K562 (cell line): ENCODE results near the gene CNPY4. TPM values are rescaled to one million over a fixed set of nuclear protein-coding genes. Genes with fewer than 3 reads are reported as not detected.

Source experiments
- BCLAF1 ChIP-seq, 2 experiments: fragments of 450-650 bp in 1 of 2; IDR thresholded peaks; 2 replicates each; pipeline ENCODE4 v1.6.1; 2011 to 2017; ENCODE audit warnings: low read depth in 2 of 2, antibody characterized with exemption in 1 of 2, borderline replicate concordance in 1 of 2, low read length in 1 of 2, mild to moderate bottlenecking in 1 of 2, mixed read lengths in 1 of 2; ENCODE audit not compliant: control insufficient read depth in 1 of 2
- CCAR2 ChIP-seq: fragments of 200-400 bp; formaldehyde crosslinking; IDR thresholded peaks from 2 replicates; pipeline ENCODE4 v1.6.1; 2017; ENCODE audit warnings: mild to moderate bottlenecking, low read depth, low read length
- GABPB2 ChIP-seq: fragments of 250-450 bp; sonication (Bioruptor Pico); conservative IDR thresholded peaks from 2 replicates; pipeline ENCODE4 v1.5.1; 2021; ENCODE audit warnings: mild to moderate bottlenecking
- HNRNPK ChIP-seq: fragments of 200-400 bp; formaldehyde crosslinking; IDR thresholded peaks from one replicate; pipeline ENCODE4 v1.6.1; 2018; ENCODE audit warnings: mild to moderate bottlenecking, low read depth, low read length; ENCODE audit not compliant: poor library complexity, severe bottlenecking
- KLF10 ChIP-seq: fragments of 250-450 bp; sonication (Bioruptor Pico); IDR thresholded peaks from 2 replicates; pipeline ENCODE4 v1.6.1; 2021; ENCODE audit warnings: matching md5 sums
- L3MBTL2 ChIP-seq: fragments of 450-650 bp; IDR thresholded peaks from 2 replicates; pipeline ENCODE4 v1.6.1; 2016; ENCODE audit warnings: mild to moderate bottlenecking, moderate library complexity
- MXD1 ChIP-seq: fragments of 250-450 bp; sonication (Bioruptor Pico); IDR thresholded peaks from 2 replicates; pipeline ENCODE4 v1.8.0; 2021; ENCODE audit warnings: borderline replicate concordance, mild to moderate bottlenecking, moderate library complexity; ENCODE audit not compliant: poor library complexity, severe bottlenecking
- RBBP5 ChIP-seq: fragments of 200-600 bp; sonication (generic); IDR thresholded peaks from 2 replicates; pipeline ENCODE4 v1.6.1; 2012; ENCODE audit warnings: borderline replicate concordance, mild to moderate bottlenecking, low read length, control low read depth, inconsistent platforms; ENCODE audit not compliant: insufficient read depth, poor library complexity, severe bottlenecking
- STAG1 ChIP-seq: sonication (generic); formaldehyde crosslinking; IDR thresholded peaks from 2 replicates; pipeline ENCODE4 v1.5.0; 2020; ENCODE audit warnings: missing genetic modification reagents, borderline replicate concordance
- SUPT5H ChIP-seq: fragments of 450-650 bp; IDR thresholded peaks from 2 replicates; pipeline ENCODE4 v1.6.1; 2016
- ZBTB34 ChIP-seq: fragments of 250-450 bp; sonication (Bioruptor Pico); IDR thresholded peaks from 2 replicates; pipeline ENCODE4 v1.8.0; 2021; ENCODE audit warnings: mild to moderate bottlenecking, moderate library complexity
- ZNF253 ChIP-seq: fragments of 250-450 bp; sonication (Bioruptor Pico); conservative IDR thresholded peaks from 2 replicates; pipeline ENCODE4 v1.6.1; 2021; ENCODE audit warnings: mild to moderate bottlenecking
- ZNF785 ChIP-seq: fragments of 250-450 bp; sonication (Bioruptor Pico); IDR thresholded peaks from 2 replicates; pipeline ENCODE4 v1.4.0; 2020; ENCODE audit warnings: mild to moderate bottlenecking
- polyA plus RNA-seq, 8 experiments: library from polyadenylated mRNA; depleted of rRNA in 4 of 8; stranded (reverse) in 5 of 8; unstranded in 3 of 8; fragments of >200 nt; fragmentation: Nextera tagmentation in 2 of 8; fragmentation: Illumina TruSeq in 1 of 8; extraction: Ambion mirVana in 2 of 8; extraction: Trizol in 1 of 8; gene quantifications; 2 replicates each; pipeline versions ENCODE4 v1.2.1 to v1.2.3, GENCODE V29; 2011 to 2014; ENCODE audit warnings: inconsistent platforms in 1 of 8, missing spikeins in 1 of 8
- total RNA-seq, 7 experiments: library from RNA; depleted of rRNA in 6 of 7; stranded (reverse); fragments of >200 nt in 6 of 7; fragmentation: Illumina TruSeq in 2 of 7; extraction: Trizol in 2 of 7; gene quantifications; 2 replicates each; pipeline versions ENCODE4 v1.2.1 to v1.2.3, GENCODE V29; 2011 to 2021; ENCODE audit warnings: low replicate concordance in 1 of 7
- TF ChIP-seq, protein P1 (sequence below): sonication (generic); formaldehyde crosslinking; IDR thresholded peaks from 2 replicates; pipeline ENCODE4 v1.8.1; 2023; ENCODE audit warnings: missing genetic modification reagents, mild to moderate bottlenecking, borderline replicate concordance
- TF ChIP-seq, protein P2 (sequence below), 2 experiments: fragments of 250-450 bp in 1 of 2; fragments of 450-650 bp in 1 of 2; sonication (Bioruptor Pico) in 1 of 2; IDR thresholded peaks; 2 replicates each; pipeline versions ENCODE4 v1.6.1 to v1.8.0; 2016 to 2021; ENCODE audit warnings: mild to moderate bottlenecking in 2 of 2, moderate library complexity in 2 of 2, missing compliant biosample characterization in 1 of 2, missing genetic modification characterization in 1 of 2

Gene CNPY4
- total and polyA plus RNA-seq, 9 of the 15 experiments (the other 6 are each of a cell fraction or from before 2014, with no cell fraction given), result 1.9 to 11.2 (median 7.0) TPM

DNA sequence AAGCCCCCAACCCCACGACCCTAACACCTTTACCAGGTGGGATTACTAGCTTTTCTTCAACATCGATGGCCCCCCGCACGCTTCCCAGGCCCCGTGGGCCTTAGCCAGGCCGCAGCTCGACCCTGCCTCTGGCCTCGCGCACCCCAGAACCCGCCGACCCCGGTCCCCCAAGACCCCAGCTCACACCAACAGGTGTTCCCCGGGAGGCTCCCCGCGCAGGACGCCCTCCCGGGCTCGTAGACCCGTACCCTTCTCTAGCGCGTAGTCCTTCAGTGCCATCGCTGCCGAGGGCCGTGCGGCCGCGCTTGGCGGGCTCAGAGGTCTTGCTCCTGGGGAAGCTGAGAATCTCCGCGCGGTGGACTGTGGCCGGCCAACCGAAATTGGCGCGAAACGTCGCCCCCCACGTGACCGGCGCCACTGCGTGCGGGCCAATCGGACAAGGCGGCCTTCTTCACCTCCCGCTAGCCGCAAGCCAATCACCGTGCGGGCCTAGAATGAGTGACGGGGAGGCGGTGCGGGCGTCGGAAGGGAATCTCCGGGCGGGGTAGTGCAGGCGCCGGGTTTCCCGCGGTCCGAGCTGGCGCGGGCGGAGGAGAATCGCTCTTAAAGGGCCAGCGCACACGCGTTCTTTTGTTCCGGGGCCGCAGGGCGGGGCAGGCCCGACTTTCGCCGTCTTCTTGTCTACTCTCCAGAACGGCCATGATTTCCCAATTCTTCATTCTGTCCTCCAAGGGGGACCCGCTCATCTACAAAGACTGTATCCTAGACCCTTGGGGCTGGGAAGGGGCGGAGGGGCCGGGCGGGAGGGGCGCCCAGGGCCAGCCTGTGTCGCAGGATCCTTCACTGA, 18.2 kb upstream of the CNPY4 start, which contains the start of the genes AP4M1 and MCM7 (continued):
- TF ChIP-seq, protein P1, sequence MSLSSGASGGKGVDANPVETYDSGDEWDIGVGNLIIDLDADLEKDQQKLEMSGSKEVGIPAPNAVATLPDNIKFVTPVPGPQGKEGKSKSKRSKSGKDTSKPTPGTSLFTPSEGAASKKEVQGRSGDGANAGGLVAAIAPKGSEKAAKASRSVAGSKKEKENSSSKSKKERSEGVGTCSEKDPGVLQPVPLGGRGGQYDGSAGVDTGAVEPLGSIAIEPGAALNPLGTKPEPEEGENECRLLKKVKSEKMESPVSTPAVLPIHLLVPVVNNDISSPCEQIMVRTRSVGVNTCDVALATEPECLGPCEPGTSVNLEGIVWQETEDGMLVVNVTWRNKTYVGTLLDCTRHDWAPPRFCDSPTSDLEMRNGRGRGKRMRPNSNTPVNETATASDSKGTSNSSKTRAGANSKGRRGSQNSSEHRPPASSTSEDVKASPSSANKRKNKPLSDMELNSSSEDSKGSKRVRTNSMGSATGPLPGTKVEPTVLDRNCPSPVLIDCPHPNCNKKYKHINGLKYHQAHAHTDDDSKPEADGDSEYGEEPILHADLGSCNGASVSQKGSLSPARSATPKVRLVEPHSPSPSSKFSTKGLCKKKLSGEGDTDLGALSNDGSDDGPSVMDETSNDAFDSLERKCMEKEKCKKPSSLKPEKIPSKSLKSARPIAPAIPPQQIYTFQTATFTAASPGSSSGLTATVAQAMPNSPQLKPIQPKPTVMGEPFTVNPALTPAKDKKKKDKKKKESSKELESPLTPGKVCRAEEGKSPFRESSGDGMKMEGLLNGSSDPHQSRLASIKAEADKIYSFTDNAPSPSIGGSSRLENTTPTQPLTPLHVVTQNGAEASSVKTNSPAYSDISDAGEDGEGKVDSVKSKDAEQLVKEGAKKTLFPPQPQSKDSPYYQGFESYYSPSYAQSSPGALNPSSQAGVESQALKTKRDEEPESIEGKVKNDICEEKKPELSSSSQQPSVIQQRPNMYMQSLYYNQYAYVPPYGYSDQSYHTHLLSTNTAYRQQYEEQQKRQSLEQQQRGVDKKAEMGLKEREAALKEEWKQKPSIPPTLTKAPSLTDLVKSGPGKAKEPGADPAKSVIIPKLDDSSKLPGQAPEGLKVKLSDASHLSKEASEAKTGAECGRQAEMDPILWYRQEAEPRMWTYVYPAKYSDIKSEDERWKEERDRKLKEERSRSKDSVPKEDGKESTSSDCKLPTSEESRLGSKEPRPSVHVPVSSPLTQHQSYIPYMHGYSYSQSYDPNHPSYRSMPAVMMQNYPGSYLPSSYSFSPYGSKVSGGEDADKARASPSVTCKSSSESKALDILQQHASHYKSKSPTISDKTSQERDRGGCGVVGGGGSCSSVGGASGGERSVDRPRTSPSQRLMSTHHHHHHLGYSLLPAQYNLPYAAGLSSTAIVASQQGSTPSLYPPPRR (CRISPR knock-in tag), result no peak
- TF ChIP-seq SUPT5H (peak; percentile 95), HNRNPK (no peak), L3MBTL2 (peak; percentile 97), BCLAF1 (IDR thresholded peaks at IDR 0.05; ENCODE audit: borderline replicate concordance in 1 of 2, control insufficient read depth in 1 of 2, low read depth in 2 of 2, low read length in 1 of 2) (no peak), RBBP5 (peak; percentile 49), STAG1 (CRISPR knock-in tag) (no peak), ZBTB34 (CRISPR knock-in tag) (no peak), MXD1 (CRISPR knock-in tag) (no peak), GABPB2 (no peak; the same call in 1 of the 2 replicates), KLF10 (CRISPR knock-in tag) (no peak), ZNF785 (CRISPR knock-in tag) (no peak), ZNF253 (CRISPR knock-in tag) (no peak), CCAR2 (no peak)
- TF ChIP-seq, protein P2, sequence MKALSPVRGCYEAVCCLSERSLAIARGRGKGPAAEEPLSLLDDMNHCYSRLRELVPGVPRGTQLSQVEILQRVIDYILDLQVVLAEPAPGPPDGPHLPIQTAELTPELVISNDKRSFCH (CRISPR knock-in tag; IDR thresholded peaks at IDR 0.05), result no peak
- TF ChIP-seq, protein P2 (tag; IDR thresholded peaks at IDR 0.05), result no peak
